GM18526 (cell line): ENCODE data around the gene PKP1.

ENCODE experiments used
- POLR2A ChIP-seq: IDR thresholded peaks from 3 replicates; pipeline ENCODE4 v1.6.1; 2011; ENCODE audit not compliant: insufficient read length; ENCODE audit errors: extremely low read depth

The PKP1 gene

GRCh38 chr1:201310251-201310985, 27.1 kb downstream of the PKP1 start:
- no peak for TF ChIP-seq POLR2A

DNA sequence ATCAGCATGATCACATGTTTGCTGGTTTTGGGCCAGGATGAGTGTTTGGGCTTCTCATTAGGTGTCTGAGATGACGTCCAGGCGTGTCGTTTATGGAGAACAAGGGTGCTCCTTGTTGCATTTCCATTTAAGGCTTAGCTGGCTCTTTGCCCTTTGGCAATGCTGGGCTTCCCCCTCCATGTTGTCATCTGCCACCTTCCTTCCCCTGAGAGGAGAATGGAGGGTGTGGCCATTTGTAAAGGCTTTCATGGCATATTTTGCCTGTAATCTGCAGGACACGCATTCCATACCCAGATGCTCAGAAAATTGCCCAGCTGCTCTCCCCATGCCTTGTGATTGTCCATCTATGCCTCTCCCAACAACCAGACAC, 27.7 kb downstream of the PKP1 start:
- no peak for TF ChIP-seq POLR2A

GRCh38 chr1:201311356-201312011, 28.2 kb downstream of the PKP1 start:
- TF ChIP-seq POLR2A, result no peak

DNA sequence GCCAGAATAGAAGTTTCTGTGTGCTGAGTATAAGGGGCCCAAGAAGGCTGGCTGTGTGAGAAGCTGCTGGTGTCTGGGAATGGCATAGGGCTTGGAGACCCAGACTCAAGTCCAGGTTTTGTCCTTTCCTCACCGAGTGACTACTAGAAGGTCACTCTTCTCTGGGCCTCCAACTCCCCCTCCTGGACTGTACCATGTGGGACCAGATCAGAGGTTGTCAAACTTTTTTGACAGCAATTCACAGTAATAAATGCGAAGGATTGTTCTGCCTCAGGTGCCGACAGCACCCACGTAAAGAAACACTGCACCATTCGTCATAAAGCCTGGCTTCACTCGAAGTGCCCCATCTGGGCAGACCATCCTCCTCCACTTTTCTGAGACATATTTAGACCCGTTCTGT, 29.0 kb downstream of the PKP1 start:
- no peak for TF ChIP-seq POLR2A

- TF ChIP-seq POLR2A, result no peak
These were observed 29.8 kb downstream of the PKP1 start for GRCh38 chr1:201313086-201313485.

DNA sequence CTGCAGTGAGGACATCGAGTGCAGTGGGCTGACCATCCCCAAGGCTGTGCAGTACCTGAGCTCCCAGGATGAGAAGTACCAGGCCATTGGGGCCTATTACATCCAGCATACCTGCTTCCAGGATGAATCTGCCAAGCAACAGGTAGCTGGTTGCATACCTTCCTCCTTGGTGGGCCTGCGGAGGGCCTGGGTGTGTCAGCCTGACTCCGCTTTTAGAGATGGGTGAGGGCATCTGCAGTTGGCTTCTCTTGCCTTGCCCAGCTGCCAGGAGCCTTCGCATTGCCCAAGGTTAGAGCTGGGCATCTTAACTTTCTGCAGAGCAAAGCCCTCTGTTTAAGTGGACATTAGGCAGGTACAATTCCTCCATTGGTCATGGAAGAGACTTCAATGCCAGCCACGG, 33.2 kb downstream of the PKP1 start:
- no peak for TF ChIP-seq POLR2A

DNA sequence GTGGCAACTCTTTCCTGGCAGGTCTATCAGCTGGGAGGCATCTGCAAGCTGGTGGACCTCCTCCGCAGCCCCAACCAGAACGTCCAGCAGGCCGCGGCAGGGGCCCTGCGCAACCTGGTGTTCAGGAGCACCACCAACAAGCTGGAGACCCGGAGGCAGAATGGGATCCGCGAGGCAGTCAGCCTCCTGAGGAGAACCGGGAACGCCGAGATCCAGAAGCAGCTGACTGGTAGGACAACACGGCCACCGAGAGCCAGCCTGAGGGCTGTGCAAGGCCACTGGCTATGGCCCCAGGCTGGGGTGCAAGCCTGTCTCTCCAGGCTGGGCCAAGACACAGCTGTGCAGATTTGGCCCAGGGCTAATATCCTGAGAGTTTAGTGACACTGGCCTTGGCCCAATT, 34.2 kb downstream of the PKP1 start:
- no peak for TF ChIP-seq POLR2A

GRCh38 chr1:201318504-201319340, 35.4 kb downstream of the PKP1 start:
- TF ChIP-seq POLR2A, result no peak

GRCh38 chr1:201319631-201320030, 36.3 kb downstream of the PKP1 start:
- TF ChIP-seq POLR2A, result no peak

- TF ChIP-seq POLR2A, result no peak
These were observed 37.0 kb downstream of the PKP1 start for GRCh38 chr1:201320168-201320788.

DNA sequence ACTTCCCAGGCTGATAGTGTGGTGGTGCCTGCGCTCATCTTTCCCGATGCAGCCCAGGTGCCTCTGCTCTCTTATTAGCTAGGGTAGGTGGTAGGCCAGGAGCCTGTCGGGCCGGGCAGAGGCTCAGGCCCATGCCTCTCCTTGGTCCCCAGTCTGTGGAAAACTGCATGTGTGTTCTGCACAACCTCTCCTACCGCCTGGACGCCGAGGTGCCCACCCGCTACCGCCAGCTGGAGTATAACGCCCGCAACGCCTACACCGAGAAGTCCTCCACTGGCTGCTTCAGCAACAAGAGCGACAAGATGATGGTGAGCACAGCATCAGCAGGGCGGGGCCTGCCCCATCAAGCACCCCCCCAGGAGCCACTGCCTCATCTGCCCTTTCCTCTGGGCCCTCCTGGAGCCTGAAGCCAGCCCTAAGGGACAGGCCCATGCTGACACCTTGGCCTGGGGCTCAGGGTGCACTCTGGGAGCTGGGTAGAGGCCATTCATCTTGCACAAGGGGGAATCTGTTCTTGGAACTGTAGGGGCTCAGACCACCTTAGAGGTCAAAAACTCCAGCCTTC, 38.6 kb downstream of the PKP1 start:
- no peak for TF ChIP-seq POLR2A

DNA sequence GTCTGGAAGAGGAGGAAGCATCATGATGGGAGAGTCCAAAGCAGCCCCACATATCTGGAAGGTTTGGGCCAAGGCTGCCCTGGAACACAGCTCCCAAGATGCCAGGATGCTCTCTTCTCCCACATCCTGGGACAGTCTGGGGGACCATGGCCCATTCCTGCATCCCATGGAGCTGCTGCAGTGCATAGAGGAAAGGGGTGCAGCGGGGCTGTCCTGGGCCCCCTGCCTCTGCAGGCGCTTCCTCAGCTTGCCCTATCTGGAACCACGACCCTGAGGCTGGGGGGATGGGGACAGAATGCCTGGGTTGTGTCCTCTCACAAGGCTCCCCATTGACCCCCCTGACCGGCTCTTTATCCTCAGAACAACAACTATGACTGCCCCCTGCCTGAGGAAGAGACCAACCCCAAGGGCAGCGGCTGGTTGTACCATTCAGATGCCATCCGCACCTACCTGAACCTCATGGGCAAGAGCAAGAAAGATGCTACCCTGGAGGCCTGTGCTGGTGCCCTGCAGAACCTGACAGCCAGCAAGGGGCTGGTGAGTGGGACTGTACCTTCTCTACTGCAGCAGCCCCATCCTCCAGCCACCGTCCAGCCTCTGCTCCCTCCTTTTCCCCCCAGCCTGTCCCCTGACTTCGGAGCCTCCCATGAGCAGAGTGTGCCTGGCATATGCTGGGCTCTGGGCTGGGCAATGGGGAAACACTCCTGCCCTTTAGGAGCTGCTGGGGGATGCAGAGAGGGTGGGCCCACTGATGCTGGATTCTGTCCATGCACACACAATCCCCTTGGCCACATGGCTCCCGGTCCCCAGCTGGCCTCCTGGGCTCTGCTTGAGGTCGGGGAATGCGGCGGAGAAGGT, 39.6 kb downstream of the PKP1 start:
- no peak for TF ChIP-seq POLR2A

- TF ChIP-seq POLR2A, result no peak
These were observed 41.0 kb downstream of the PKP1 start for GRCh38 chr1:201324306-201324705.

- TF ChIP-seq POLR2A, result no peak
These were observed 41.7 kb downstream of the PKP1 start for GRCh38 chr1:201324821-201325677.

GRCh38 chr1:201325678-201326060, 42.4 kb downstream of the PKP1 start:
- no peak for TF ChIP-seq POLR2A
